OCI-LY1 (cell line): ENCODE data around the gene HS3ST5.

Experiments
- H2AFZ ChIP-seq: fragments of 200-600 bp; sonication (generic), shearing (Covaris generic); 2 replicates; pipeline ENCODE4 v1.6.0; 2014; ENCODE audit warnings: antibody characterized with exemption, mild to moderate bottlenecking, low read length
- H3F3A ChIP-seq: fragments of 200-600 bp; sonication (generic), shearing (Covaris generic); 2 replicates; pipeline ENCODE4 v1.6.0; 2014; ENCODE audit warnings: mild to moderate bottlenecking, antibody characterized with exemption, low read length, moderate library complexity; ENCODE audit not compliant: insufficient read depth
- H3K27ac ChIP-seq: fragments of 200-600 bp; sonication (generic); 2 replicates; pipeline ENCODE4 v1.5.1; 2014; ENCODE audit warnings: low read length, mixed run types, mild to moderate bottlenecking, low read depth; ENCODE audit not compliant: poor library complexity, severe bottlenecking
- H3K27me3 ChIP-seq: fragments of 200-600 bp; sonication (generic); 2 replicates; pipeline ENCODE4 v1.6.0; 2014; ENCODE audit warnings: antibody characterized with exemption, mild to moderate bottlenecking, low read length, moderate library complexity; ENCODE audit not compliant: insufficient read depth
- H3K36me3 ChIP-seq: fragments of 200-600 bp; sonication (generic); 2 replicates; pipeline ENCODE4 v1.6.1; 2014; ENCODE audit warnings: mild to moderate bottlenecking, antibody characterized with exemption, low read length, moderate library complexity, mixed read lengths; ENCODE audit not compliant: insufficient read depth
- H3K4me1 ChIP-seq: fragments of 200-600 bp; sonication (generic); 2 replicates; pipeline ENCODE4 v1.5.1; 2014; ENCODE audit warnings: mild to moderate bottlenecking, low read length, moderate library complexity; ENCODE audit not compliant: insufficient read depth, severe bottlenecking
- H3K4me2 ChIP-seq: fragments of 200-600 bp; sonication (generic), shearing (Covaris generic); 2 replicates; pipeline ENCODE4 v1.6.1; 2014; ENCODE audit warnings: low read length
- H3K4me3 ChIP-seq: fragments of 200-600 bp; sonication (generic); 2 replicates; pipeline ENCODE4 v1.5.1; 2014; ENCODE audit warnings: low read length, low read depth, mild to moderate bottlenecking, mixed read lengths; ENCODE audit not compliant: poor library complexity, severe bottlenecking
- H3K79me2 ChIP-seq: fragments of 200-600 bp; shearing (Covaris generic); 2 replicates; pipeline ENCODE4 v1.6.1; 2016; ENCODE audit warnings: mixed run types, low read length, mixed read lengths; ENCODE audit not compliant: insufficient read depth
- H3K9ac ChIP-seq: fragments of 200-600 bp; sonication (generic), shearing (Covaris generic); 2 replicates; pipeline ENCODE4 v1.6.1; 2014; ENCODE audit warnings: mild to moderate bottlenecking, low read length, mixed read lengths
- H3K9me2 ChIP-seq: fragments of 200-600 bp; sonication (generic), shearing (Covaris generic); 2 replicates; pipeline ENCODE4 v1.6.1; 2014; ENCODE audit warnings: low read depth, mild to moderate bottlenecking, low read length, mixed read lengths
- H3K9me3 ChIP-seq: fragments of 200-600 bp; shearing (Covaris generic); 2 replicates; pipeline ENCODE4 v1.6.1; 2014; ENCODE audit warnings: low read length, mixed read lengths
- H4K20me1 ChIP-seq: fragments of 200-600 bp; sonication (generic), shearing (Covaris generic); 2 replicates; pipeline ENCODE4 v1.6.0; 2016; ENCODE audit warnings: mild to moderate bottlenecking, low read length; ENCODE audit not compliant: insufficient read depth
- EZH2 ChIP-seq: fragments of 200-600 bp; sonication (generic), shearing (Covaris generic); IDR thresholded peaks from 2 replicates; pipeline ENCODE4 v1.8.0; 2017; ENCODE audit warnings: borderline replicate concordance, mixed run types, mild to moderate bottlenecking, antibody characterized with exemption, low read length, moderate library complexity, mixed read lengths
- TF ChIP-seq, protein P1 (sequence below): fragments of 200-600 bp; sonication (generic), shearing (Covaris generic); IDR thresholded peaks from 2 replicates; pipeline ENCODE4 v1.5.1; 2017; ENCODE audit warnings: mild to moderate bottlenecking, antibody characterized with exemption, low read length, moderate library complexity, mixed read lengths

HS3ST5 gene

GRCh38 chr6:114375541-114376192 lies 32.8 kb upstream of the HS3ST5 start:
- no peak overlapping the region for H3K9ac ChIP-seq
- no peak overlapping the region for H3K4me2 ChIP-seq
- no peaks in the 10 kb centered on the region for H4K20me1 ChIP-seq
- H2AFZ ChIP-seq = no peak overlapping the region
- no peak overlapping the region for H3K4me3 ChIP-seq
- no peak for TF ChIP-seq EZH2
- TF ChIP-seq, protein P1, sequence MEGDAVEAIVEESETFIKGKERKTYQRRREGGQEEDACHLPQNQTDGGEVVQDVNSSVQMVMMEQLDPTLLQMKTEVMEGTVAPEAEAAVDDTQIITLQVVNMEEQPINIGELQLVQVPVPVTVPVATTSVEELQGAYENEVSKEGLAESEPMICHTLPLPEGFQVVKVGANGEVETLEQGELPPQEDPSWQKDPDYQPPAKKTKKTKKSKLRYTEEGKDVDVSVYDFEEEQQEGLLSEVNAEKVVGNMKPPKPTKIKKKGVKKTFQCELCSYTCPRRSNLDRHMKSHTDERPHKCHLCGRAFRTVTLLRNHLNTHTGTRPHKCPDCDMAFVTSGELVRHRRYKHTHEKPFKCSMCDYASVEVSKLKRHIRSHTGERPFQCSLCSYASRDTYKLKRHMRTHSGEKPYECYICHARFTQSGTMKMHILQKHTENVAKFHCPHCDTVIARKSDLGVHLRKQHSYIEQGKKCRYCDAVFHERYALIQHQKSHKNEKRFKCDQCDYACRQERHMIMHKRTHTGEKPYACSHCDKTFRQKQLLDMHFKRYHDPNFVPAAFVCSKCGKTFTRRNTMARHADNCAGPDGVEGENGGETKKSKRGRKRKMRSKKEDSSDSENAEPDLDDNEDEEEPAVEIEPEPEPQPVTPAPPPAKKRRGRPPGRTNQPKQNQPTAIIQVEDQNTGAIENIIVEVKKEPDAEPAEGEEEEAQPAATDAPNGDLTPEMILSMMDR = no peak
- no peaks in the 10 kb centered on the region for H3K9me2 ChIP-seq
- H3K27ac ChIP-seq = no peak overlapping the region
- H3K27me3 ChIP-seq = no peaks in the 10 kb centered on the region
- H3F3A ChIP-seq = no peaks in the 10 kb centered on the region
- H3K4me1 ChIP-seq = no peaks in the 10 kb centered on the region
- H3K79me2 ChIP-seq = no peaks in the 10 kb centered on the region
- no peaks in the 10 kb centered on the region for H3K36me3 ChIP-seq
- no peaks in the 10 kb centered on the region for H3K9me3 ChIP-seq

GRCh38 chr6:114367315-114367961 lies 24.6 kb upstream of the HS3ST5 start:
- H3K4me2 ChIP-seq = no peak overlapping the region
- H4K20me1 ChIP-seq = no peaks in the 10 kb centered on the region
- no peaks in the 10 kb centered on the region for H3K36me3 ChIP-seq
- no peak overlapping the region for H3K27ac ChIP-seq
- TF ChIP-seq, protein P1 = no peak
- no peak for TF ChIP-seq EZH2
- no peaks in the 10 kb centered on the region for H3K9me2 ChIP-seq
- no peaks in the 10 kb centered on the region for H3K27me3 ChIP-seq
- H3K4me1 ChIP-seq = no peaks in the 10 kb centered on the region
- H3K9ac ChIP-seq = no peak overlapping the region
- H2AFZ ChIP-seq = no peak overlapping the region
- no peaks in the 10 kb centered on the region for H3K9me3 ChIP-seq
- no peak overlapping the region for H3K4me3 ChIP-seq
- H3K79me2 ChIP-seq = no peaks in the 10 kb centered on the region
- no peaks in the 10 kb centered on the region for H3F3A ChIP-seq

DNA sequence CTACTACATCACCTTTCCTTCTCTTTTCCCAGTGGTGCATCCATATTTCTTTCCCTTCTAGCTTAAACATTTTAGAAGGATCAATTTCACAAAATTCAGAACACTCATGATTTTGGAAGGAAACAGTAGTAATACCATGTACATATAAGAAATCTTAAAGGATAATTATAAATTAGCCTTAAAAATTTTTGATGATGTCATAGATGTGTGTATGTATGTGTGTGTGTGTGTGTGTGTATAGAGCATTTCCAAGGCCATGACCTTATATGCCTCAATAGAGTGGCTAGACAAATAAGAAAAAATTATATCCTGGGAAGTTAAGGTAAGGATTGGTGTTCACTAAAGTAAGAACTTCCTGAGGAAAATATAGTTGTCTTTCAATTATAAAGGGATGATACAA lies 24.1 kb upstream of the HS3ST5 start:
- H3K79me2 ChIP-seq = no peaks in the 10 kb centered on the region
- H3K9ac ChIP-seq = no peak overlapping the region
- no peak overlapping the region for H3K4me3 ChIP-seq
- no peaks in the 10 kb centered on the region for H3K9me3 ChIP-seq
- no peaks in the 10 kb centered on the region for H3K27me3 ChIP-seq
- no peaks in the 10 kb centered on the region for H3K9me2 ChIP-seq
- H3K36me3 ChIP-seq = no peaks in the 10 kb centered on the region
- H4K20me1 ChIP-seq = no peaks in the 10 kb centered on the region
- H2AFZ ChIP-seq = no peak overlapping the region
- H3F3A ChIP-seq = no peaks in the 10 kb centered on the region
- H3K27ac ChIP-seq = no peak overlapping the region
- TF ChIP-seq, protein P1 = no peak
- no peak for TF ChIP-seq EZH2
- H3K4me1 ChIP-seq = no peaks in the 10 kb centered on the region
- no peak overlapping the region for H3K4me2 ChIP-seq
